IMR-90 (cell line): ENCODE results near the gene COL5A1. TPM values are rescaled to one million over a fixed set of nuclear protein-coding genes. Genes with fewer than 3 reads are reported as not detected.

ENCODE experiments used
- ATAC-seq: fragments of 200-7000 bp; cut with Tn5 transposase; 2 replicates; pipeline ENCODE4 v1.9.1; 2020; ENCODE audit warnings: low read depth, mild to moderate bottlenecking, moderate library complexity
- BruUV-seq: library from RNA; stranded (reverse); fragments of 400-500 nt; replicated peaks from 2 replicates; lab custom pipeline; 2021; lab: Mats Ljungman, UMichigan
- CTCF ChIA-PET: fragments of 300-600 bp; formaldehyde crosslinking; extraction: SDS; loops from one replicate; lab custom pipeline; 2021; ENCODE audit warnings: antibody characterized with exemption; lab: Yijun Ruan, JAX
- POLR2A ChIA-PET: fragments of 300-600 bp; sonication (Branson Sonifier 250); formaldehyde crosslinking; loops from one replicate; lab custom pipeline; 2022; ENCODE audit warnings: antibody characterized with exemption; ENCODE audit not compliant: unreplicated experiment; lab: Charles Lee
- DNase-seq: peaks from one replicate; pipeline ENCODE4 v3.0.0; 2013
- H2AFZ ChIP-seq: replicated peaks from 2 replicates; pipeline ENCODE3; 2013; ENCODE audit warnings: low read length, mild to moderate bottlenecking; ENCODE audit not compliant: poor library complexity
- H2AK5ac ChIP-seq: 2 replicates; pipeline ENCODE4 v1.6.1; 2013; ENCODE audit warnings: low read depth, low read length, inconsistent platforms
- H2AK9ac ChIP-seq: replicated peaks from 2 replicates; pipeline ENCODE3; 2013; ENCODE audit warnings: mild to moderate bottlenecking, low read depth, low read length, moderate library complexity; ENCODE audit not compliant: poor library complexity
- H2BK120ac ChIP-seq: 2 replicates; pipeline ENCODE4 v1.6.1; 2013; ENCODE audit warnings: low read depth, low read length, inconsistent platforms
- H2BK15ac ChIP-seq: 3 replicates; pipeline ENCODE4 v1.6.1; 2013; ENCODE audit warnings: low read depth, low read length, inconsistent platforms
- H2BK20ac ChIP-seq: 2 replicates; pipeline ENCODE4 v1.6.1; 2013; ENCODE audit warnings: low read depth, mild to moderate bottlenecking, inconsistent platforms, low read length, moderate library complexity
- H2BK5ac ChIP-seq: 2 replicates; pipeline ENCODE4 v1.6.1; 2013; ENCODE audit warnings: mild to moderate bottlenecking, low read depth, low read length, inconsistent platforms; ENCODE audit not compliant: poor library complexity, severe bottlenecking
- H3K14ac ChIP-seq: replicated peaks from 2 replicates; pipeline ENCODE4 v1.6.1; 2013; ENCODE audit warnings: low read depth, low read length, inconsistent platforms
- H3K18ac ChIP-seq: 2 replicates; pipeline ENCODE4 v1.6.1; 2013; ENCODE audit warnings: low read depth, low read length, control low read depth
- H3K23ac ChIP-seq: 2 replicates; pipeline ENCODE4 v1.6.1; 2013; ENCODE audit warnings: low read depth, low read length, inconsistent platforms
- H3K27ac ChIP-seq: 2 replicates; pipeline ENCODE4 v1.5.1; 2013; ENCODE audit warnings: mild to moderate bottlenecking, control low read depth, low read length; ENCODE audit not compliant: insufficient read depth
- H3K27me3 ChIP-seq: 2 replicates; pipeline ENCODE4 v1.6.1; 2013; ENCODE audit warnings: low read length; ENCODE audit not compliant: control insufficient read depth, insufficient read depth
- H3K36me3 ChIP-seq: 2 replicates; pipeline ENCODE4 v1.6.1; 2013; ENCODE audit warnings: low read length, mixed read lengths; ENCODE audit not compliant: control insufficient read depth, insufficient read depth
- H3K4ac ChIP-seq: 2 replicates; pipeline ENCODE4 v1.6.1; 2013; ENCODE audit warnings: low read depth, low read length, inconsistent platforms
- H3K4me1 ChIP-seq: 2 replicates; pipeline ENCODE4 v1.6.1; 2013; ENCODE audit warnings: low read length, mixed read lengths; ENCODE audit not compliant: control insufficient read depth, insufficient read depth
- H3K4me2 ChIP-seq: 2 replicates; pipeline ENCODE4 v1.6.1; 2013; ENCODE audit warnings: low read depth, mild to moderate bottlenecking, control low read depth, low read length, moderate library complexity
- H3K4me3 ChIP-seq: 2 replicates; pipeline ENCODE4 v1.5.1; 2013; ENCODE audit warnings: low read depth, mild to moderate bottlenecking, control low read depth, low read length, moderate library complexity; ENCODE audit not compliant: insufficient read depth
- H3K56ac ChIP-seq: 2 replicates; pipeline ENCODE4 v1.6.1; 2013; ENCODE audit warnings: low read length, inconsistent platforms; ENCODE audit not compliant: insufficient read depth; ENCODE audit errors: extremely low read depth
- H3K79me1 ChIP-seq, 2 experiments: 2 replicates each; pipeline ENCODE4 v1.6.1; 2013; ENCODE audit warnings: low read length in 2 of 2, inconsistent platforms in 1 of 2, low read depth in 1 of 2
- H3K9ac ChIP-seq: 2 replicates; pipeline ENCODE4 v1.6.1; 2013; ENCODE audit warnings: low read depth, low read length, control low read depth
- H3K9me1 ChIP-seq: 2 replicates; pipeline ENCODE4 v1.6.1; 2013; ENCODE audit warnings: low read length, inconsistent platforms; ENCODE audit not compliant: insufficient read depth
- H3K9me3 ChIP-seq: 2 replicates; pipeline ENCODE4 v1.6.1; 2013; ENCODE audit warnings: low read length; ENCODE audit not compliant: control insufficient read depth, insufficient read depth
- H4K20me1 ChIP-seq: 2 replicates; pipeline ENCODE4 v1.6.1; 2013; ENCODE audit warnings: low read length, inconsistent platforms; ENCODE audit not compliant: insufficient read depth
- H4K5ac ChIP-seq: 2 replicates; pipeline ENCODE4 v1.6.1; 2013; ENCODE audit warnings: mild to moderate bottlenecking, low read depth, low read length, control low read depth
- H4K8ac ChIP-seq, 2 experiments: 2 replicates each; pipeline ENCODE4 v1.6.1; 2013; ENCODE audit warnings: low read depth in 2 of 2, low read length in 2 of 2, control low read depth in 1 of 2, inconsistent platforms in 1 of 2
- H4K91ac ChIP-seq: 2 replicates; pipeline ENCODE4 v1.6.1; 2013; ENCODE audit warnings: low read depth, low read length, inconsistent platforms; ENCODE audit not compliant: insufficient read depth
- POLR2A ChIP-seq: IDR thresholded peaks from 2 replicates; pipeline ENCODE4 v1.6.1; 2012; ENCODE audit warnings: mild to moderate bottlenecking, low read depth, low read length
- WGBS, 2 experiments: methylation state at CpG; one replicate each; pipeline versions ENCODE4 v1.1.5 to v1.1.7; 2013; ENCODE audit warnings: missing lambda C conversion rate in 2 of 2; ENCODE audit not compliant: insufficient read length in 1 of 2; ENCODE audit errors: extremely low coverage in 2 of 2; 5-methylcytosine and 5-hydroxymethylcytosine counted together
- dilution Hi-C: fragments of 300-500 bp; cut with HindIII; formaldehyde crosslinking; loops from one replicate; pipeline ENCODE4 v1.14.3; 2018; ENCODE audit warnings: low sequenced_read_pairs; ENCODE audit not compliant: unreplicated experiment
- in situ Hi-C: fragments of 300-500 bp; cut with MboI; formaldehyde crosslinking; loops from 3 replicates; pipeline ENCODE4 v1.14.3; 2019; ENCODE audit warnings: low sequenced_read_pairs, inconsistent platforms, mixed read lengths
- intact Hi-C: fragments of 100-400 bp; cut with micrococcal nuclease; formaldehyde crosslinking; loops from 2 replicates; pipeline ENCODE4 v1.10.0; 2022
- polyA plus RNA-seq, 3 experiments: library from polyadenylated mRNA; depleted of rRNA; stranded (reverse); fragments of >200 nt; gene quantifications; 2 replicates each; pipeline ENCODE4 v1.2.3, GENCODE V29; 2012; ENCODE audit warnings: low replicate concordance in 1 of 3
- total RNA-seq: library from RNA; depleted of rRNA; stranded (reverse); fragments of >200 nt; gene quantifications from 2 replicates; pipeline ENCODE4 v1.2.3, GENCODE V29; 2012
- TF ChIP-seq, protein P1 (sequence below): conservative IDR thresholded peaks from 2 replicates; pipeline ENCODE4 v1.5.1; 2012; ENCODE audit warnings: mild to moderate bottlenecking, low read depth, low read length, improper control_type of control experiment

The COL5A1 gene
- total and polyA plus RNA-seq, 2 of the 4 experiments (the other 2 are of a cell fraction) = 19.2 to 173 TPM

DNA sequence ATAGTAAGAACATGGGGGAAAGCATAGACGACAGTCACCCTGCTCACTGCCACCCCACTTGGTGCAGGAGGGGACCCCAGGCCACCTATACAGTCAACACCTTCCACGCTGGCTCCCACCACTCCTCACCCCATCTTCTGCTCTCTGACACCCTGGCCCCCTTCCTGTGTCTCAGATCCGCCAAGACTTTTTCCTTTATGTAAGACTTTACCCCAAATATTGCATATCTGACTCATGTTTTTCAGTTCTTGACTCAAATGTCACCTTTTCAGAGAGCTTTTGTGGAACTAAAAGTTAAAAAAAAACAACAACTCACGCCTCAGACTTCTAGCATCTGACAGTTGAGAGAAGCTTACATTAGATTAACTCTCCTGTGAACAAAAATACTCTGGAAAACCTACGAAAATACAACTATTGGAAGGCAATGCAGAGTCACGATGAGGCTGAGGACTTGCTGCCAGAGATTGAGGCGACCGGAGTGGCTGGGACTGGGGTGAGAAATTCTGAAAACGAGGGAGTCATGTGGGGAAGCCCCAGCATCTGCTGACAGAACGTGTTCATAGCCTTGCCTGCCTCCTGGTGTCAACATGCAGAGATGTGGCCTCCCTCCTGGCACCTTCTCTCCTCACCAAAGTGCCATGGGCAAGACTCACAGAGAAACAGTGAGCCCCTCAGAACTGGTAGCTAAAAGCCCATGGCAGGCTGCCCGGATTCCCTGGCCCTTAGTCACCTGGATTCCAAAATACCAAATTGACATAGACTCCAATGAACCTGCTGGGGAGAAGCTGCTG is 216.6 kb downstream of the COL5A1 start:
- no peak overlapping the region for H3K14ac ChIP-seq
- no peak overlapping the region for H2BK15ac ChIP-seq
- no peak overlapping the region for H2AK5ac ChIP-seq
- no peak overlapping the region for H2AFZ ChIP-seq
- H4K8ac ChIP-seq = no peak overlapping the region
- H2BK20ac ChIP-seq = no peak overlapping the region
- in situ Hi-C loops (no loop called here), intact Hi-C loops (no loop called here), dilution Hi-C loops (no loop called here)
- no peak overlapping the region for H3K9ac ChIP-seq
- H3K9me3 ChIP-seq = peaks cover 4% of the 10 kb centered on the region
- H3K4me2 ChIP-seq = no peak overlapping the region
- no peak overlapping the region for H2BK5ac ChIP-seq
- no CpG with 5 or more reads among the region's 11 CpGs for WGBS, 2 experiments
- peaks cover 2% of the 10 kb centered on the region; the same call in 1 of the 2 replicates for H3K9me1 ChIP-seq
- H4K5ac ChIP-seq = no peak overlapping the region
- H2AK9ac ChIP-seq = no peak overlapping the region
- H3K56ac ChIP-seq = no peak overlapping the region
- no peaks in the 10 kb centered on the region for H3K36me3 ChIP-seq
- CTCF ChIA-PET = no interaction called here
- no peak overlapping the region for H3K18ac ChIP-seq
- H3K27ac ChIP-seq = no peak overlapping the region
- peaks cover 4% of the 10 kb centered on the region; the same call in 1 of the 2 replicates for H3K27me3 ChIP-seq
- no peak for TF ChIP-seq POLR2A
- TF ChIP-seq, protein P1, sequence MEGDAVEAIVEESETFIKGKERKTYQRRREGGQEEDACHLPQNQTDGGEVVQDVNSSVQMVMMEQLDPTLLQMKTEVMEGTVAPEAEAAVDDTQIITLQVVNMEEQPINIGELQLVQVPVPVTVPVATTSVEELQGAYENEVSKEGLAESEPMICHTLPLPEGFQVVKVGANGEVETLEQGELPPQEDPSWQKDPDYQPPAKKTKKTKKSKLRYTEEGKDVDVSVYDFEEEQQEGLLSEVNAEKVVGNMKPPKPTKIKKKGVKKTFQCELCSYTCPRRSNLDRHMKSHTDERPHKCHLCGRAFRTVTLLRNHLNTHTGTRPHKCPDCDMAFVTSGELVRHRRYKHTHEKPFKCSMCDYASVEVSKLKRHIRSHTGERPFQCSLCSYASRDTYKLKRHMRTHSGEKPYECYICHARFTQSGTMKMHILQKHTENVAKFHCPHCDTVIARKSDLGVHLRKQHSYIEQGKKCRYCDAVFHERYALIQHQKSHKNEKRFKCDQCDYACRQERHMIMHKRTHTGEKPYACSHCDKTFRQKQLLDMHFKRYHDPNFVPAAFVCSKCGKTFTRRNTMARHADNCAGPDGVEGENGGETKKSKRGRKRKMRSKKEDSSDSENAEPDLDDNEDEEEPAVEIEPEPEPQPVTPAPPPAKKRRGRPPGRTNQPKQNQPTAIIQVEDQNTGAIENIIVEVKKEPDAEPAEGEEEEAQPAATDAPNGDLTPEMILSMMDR = 0 out of 2 replicates have a peak, but pooled peaks have one; percentile 7
- no TSS peak for BruUV-seq
- no peak overlapping the region for H2BK120ac ChIP-seq
- H3K4me3 ChIP-seq = no peak overlapping the region
- peaks cover 6% of the 10 kb centered on the region; the same call in 1 of the 2 replicates for H3K4me1 ChIP-seq
- no peak overlapping the region for H3K23ac ChIP-seq
- H3K4ac ChIP-seq = no peak overlapping the region
- peak; percentile 38 for DNase-seq
- no peak overlapping the region for H4K91ac ChIP-seq
- H4K20me1 ChIP-seq = no peaks in the 10 kb centered on the region
- no peaks in the 10 kb centered on the region for H3K79me1 ChIP-seq
- POLR2A ChIA-PET = no interaction called here
- peak; percentile 41 for ATAC-seq
